GM12891 (cell line): ENCODE measurements around the gene ADAP1.

Source experiments
- POLR2A ChIP-seq: IDR thresholded peaks from 2 replicates; pipeline ENCODE4 v1.6.1; 2011; ENCODE audit warnings: low read depth, low read length, control low read depth
- POLR2AphosphoS5 ChIP-seq: IDR thresholded peaks from 2 replicates; pipeline ENCODE4 v1.6.1; 2011; ENCODE audit warnings: low read depth, low read length, control low read depth

GRCh38 chr7:902996-903395 is 51.5 kb downstream of the ADAP1 start:
- TF ChIP-seq POLR2AphosphoS5 (no peak), POLR2A (no peak)
